Measurements from ENCODE around the gene DCLK1.

DNA sequence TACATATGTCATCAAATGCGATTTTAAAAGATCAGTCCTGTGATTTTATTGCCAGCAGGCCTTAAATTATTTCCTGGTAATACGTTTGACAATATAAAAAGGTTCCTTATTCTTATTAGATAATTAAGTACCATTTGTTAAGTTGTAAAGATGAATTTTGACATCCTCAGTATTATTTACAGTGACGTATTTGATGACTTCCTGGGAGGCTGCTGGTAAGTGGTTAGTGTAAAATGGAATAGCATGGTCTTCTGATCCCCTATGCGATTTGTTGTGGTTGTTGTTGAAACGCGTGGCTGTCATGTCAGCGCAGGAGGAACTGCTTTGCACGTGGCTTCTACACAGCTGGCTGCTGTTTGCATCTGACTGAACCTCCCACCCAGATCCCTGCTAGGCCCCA, 99.7 kb downstream of the DCLK1 start:
- TF ChIP-seq, protein P1, sequence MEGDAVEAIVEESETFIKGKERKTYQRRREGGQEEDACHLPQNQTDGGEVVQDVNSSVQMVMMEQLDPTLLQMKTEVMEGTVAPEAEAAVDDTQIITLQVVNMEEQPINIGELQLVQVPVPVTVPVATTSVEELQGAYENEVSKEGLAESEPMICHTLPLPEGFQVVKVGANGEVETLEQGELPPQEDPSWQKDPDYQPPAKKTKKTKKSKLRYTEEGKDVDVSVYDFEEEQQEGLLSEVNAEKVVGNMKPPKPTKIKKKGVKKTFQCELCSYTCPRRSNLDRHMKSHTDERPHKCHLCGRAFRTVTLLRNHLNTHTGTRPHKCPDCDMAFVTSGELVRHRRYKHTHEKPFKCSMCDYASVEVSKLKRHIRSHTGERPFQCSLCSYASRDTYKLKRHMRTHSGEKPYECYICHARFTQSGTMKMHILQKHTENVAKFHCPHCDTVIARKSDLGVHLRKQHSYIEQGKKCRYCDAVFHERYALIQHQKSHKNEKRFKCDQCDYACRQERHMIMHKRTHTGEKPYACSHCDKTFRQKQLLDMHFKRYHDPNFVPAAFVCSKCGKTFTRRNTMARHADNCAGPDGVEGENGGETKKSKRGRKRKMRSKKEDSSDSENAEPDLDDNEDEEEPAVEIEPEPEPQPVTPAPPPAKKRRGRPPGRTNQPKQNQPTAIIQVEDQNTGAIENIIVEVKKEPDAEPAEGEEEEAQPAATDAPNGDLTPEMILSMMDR (IDR thresholded peaks at IDR 0.05) = no peak
- TF ChIP-seq POLR2A (IDR thresholded peaks at IDR 0.05) = no peak

All from adrenal gland (tissue), 5 donors.